IMR-90 (cell line): ENCODE measurements around the gene RPL21. TPM values are rescaled to one million over a fixed set of nuclear protein-coding genes. Genes with fewer than 3 reads are reported as not detected.

Experiments
- ATAC-seq: fragments of 200-7000 bp; cut with Tn5 transposase; 2 replicates; pipeline ENCODE4 v1.9.1; 2020; ENCODE audit warnings: low read depth, mild to moderate bottlenecking, moderate library complexity
- BruUV-seq: library from RNA; stranded (reverse); fragments of 400-500 nt; replicated peaks from 2 replicates; lab custom pipeline; 2021; lab: Mats Ljungman, UMichigan
- CTCF ChIA-PET: fragments of 300-600 bp; formaldehyde crosslinking; extraction: SDS; loops from one replicate; lab custom pipeline; 2021; ENCODE audit warnings: antibody characterized with exemption; lab: Yijun Ruan, JAX
- POLR2A ChIA-PET: fragments of 300-600 bp; sonication (Branson Sonifier 250); formaldehyde crosslinking; loops from one replicate; lab custom pipeline; 2022; ENCODE audit warnings: antibody characterized with exemption; ENCODE audit not compliant: unreplicated experiment; lab: Charles Lee
- DNase-seq: peaks from one replicate; pipeline ENCODE4 v3.0.0; 2013
- H2AFZ ChIP-seq: replicated peaks from 2 replicates; pipeline ENCODE3; 2013; ENCODE audit warnings: low read length, mild to moderate bottlenecking; ENCODE audit not compliant: poor library complexity
- H2AK5ac ChIP-seq: 2 replicates; pipeline ENCODE4 v1.6.1; 2013; ENCODE audit warnings: low read depth, low read length, inconsistent platforms
- H2AK9ac ChIP-seq: replicated peaks from 2 replicates; pipeline ENCODE3; 2013; ENCODE audit warnings: mild to moderate bottlenecking, low read depth, low read length, moderate library complexity; ENCODE audit not compliant: poor library complexity
- H2BK120ac ChIP-seq: 2 replicates; pipeline ENCODE4 v1.6.1; 2013; ENCODE audit warnings: low read depth, low read length, inconsistent platforms
- H2BK15ac ChIP-seq: 3 replicates; pipeline ENCODE4 v1.6.1; 2013; ENCODE audit warnings: low read depth, low read length, inconsistent platforms
- H2BK20ac ChIP-seq: 2 replicates; pipeline ENCODE4 v1.6.1; 2013; ENCODE audit warnings: low read depth, mild to moderate bottlenecking, inconsistent platforms, low read length, moderate library complexity
- H2BK5ac ChIP-seq: 2 replicates; pipeline ENCODE4 v1.6.1; 2013; ENCODE audit warnings: mild to moderate bottlenecking, low read depth, low read length, inconsistent platforms; ENCODE audit not compliant: poor library complexity, severe bottlenecking
- H3K14ac ChIP-seq: replicated peaks from 2 replicates; pipeline ENCODE4 v1.6.1; 2013; ENCODE audit warnings: low read depth, low read length, inconsistent platforms
- H3K18ac ChIP-seq: 2 replicates; pipeline ENCODE4 v1.6.1; 2013; ENCODE audit warnings: low read depth, low read length, control low read depth
- H3K23ac ChIP-seq: 2 replicates; pipeline ENCODE4 v1.6.1; 2013; ENCODE audit warnings: low read depth, low read length, inconsistent platforms
- H3K27ac ChIP-seq: 2 replicates; pipeline ENCODE4 v1.5.1; 2013; ENCODE audit warnings: mild to moderate bottlenecking, control low read depth, low read length; ENCODE audit not compliant: insufficient read depth
- H3K27me3 ChIP-seq: 2 replicates; pipeline ENCODE4 v1.6.1; 2013; ENCODE audit warnings: low read length; ENCODE audit not compliant: control insufficient read depth, insufficient read depth
- H3K36me3 ChIP-seq: 2 replicates; pipeline ENCODE4 v1.6.1; 2013; ENCODE audit warnings: low read length, mixed read lengths; ENCODE audit not compliant: control insufficient read depth, insufficient read depth
- H3K4ac ChIP-seq: 2 replicates; pipeline ENCODE4 v1.6.1; 2013; ENCODE audit warnings: low read depth, low read length, inconsistent platforms
- H3K4me1 ChIP-seq: 2 replicates; pipeline ENCODE4 v1.6.1; 2013; ENCODE audit warnings: low read length, mixed read lengths; ENCODE audit not compliant: control insufficient read depth, insufficient read depth
- H3K4me2 ChIP-seq: 2 replicates; pipeline ENCODE4 v1.6.1; 2013; ENCODE audit warnings: low read depth, mild to moderate bottlenecking, control low read depth, low read length, moderate library complexity
- H3K4me3 ChIP-seq: 2 replicates; pipeline ENCODE4 v1.5.1; 2013; ENCODE audit warnings: low read depth, mild to moderate bottlenecking, control low read depth, low read length, moderate library complexity; ENCODE audit not compliant: insufficient read depth
- H3K56ac ChIP-seq: 2 replicates; pipeline ENCODE4 v1.6.1; 2013; ENCODE audit warnings: low read length, inconsistent platforms; ENCODE audit not compliant: insufficient read depth; ENCODE audit errors: extremely low read depth
- H3K79me1 ChIP-seq, 2 experiments: 2 replicates each; pipeline ENCODE4 v1.6.1; 2013; ENCODE audit warnings: low read length in 2 of 2, inconsistent platforms in 1 of 2, low read depth in 1 of 2
- H3K9ac ChIP-seq: 2 replicates; pipeline ENCODE4 v1.6.1; 2013; ENCODE audit warnings: low read depth, low read length, control low read depth
- H3K9me1 ChIP-seq: 2 replicates; pipeline ENCODE4 v1.6.1; 2013; ENCODE audit warnings: low read length, inconsistent platforms; ENCODE audit not compliant: insufficient read depth
- H3K9me3 ChIP-seq: 2 replicates; pipeline ENCODE4 v1.6.1; 2013; ENCODE audit warnings: low read length; ENCODE audit not compliant: control insufficient read depth, insufficient read depth
- H4K20me1 ChIP-seq: 2 replicates; pipeline ENCODE4 v1.6.1; 2013; ENCODE audit warnings: low read length, inconsistent platforms; ENCODE audit not compliant: insufficient read depth
- H4K5ac ChIP-seq: 2 replicates; pipeline ENCODE4 v1.6.1; 2013; ENCODE audit warnings: mild to moderate bottlenecking, low read depth, low read length, control low read depth
- H4K8ac ChIP-seq, 2 experiments: 2 replicates each; pipeline ENCODE4 v1.6.1; 2013; ENCODE audit warnings: low read depth in 2 of 2, low read length in 2 of 2, control low read depth in 1 of 2, inconsistent platforms in 1 of 2
- H4K91ac ChIP-seq: 2 replicates; pipeline ENCODE4 v1.6.1; 2013; ENCODE audit warnings: low read depth, low read length, inconsistent platforms; ENCODE audit not compliant: insufficient read depth
- BHLHE40 ChIP-seq: fragments of 150-350 bp; IDR thresholded peaks from 2 replicates; pipeline ENCODE4 v1.6.1; 2016; ENCODE audit warnings: mild to moderate bottlenecking, low read depth, low read length
- CEBPB ChIP-seq: IDR thresholded peaks from 2 replicates; pipeline ENCODE4 v1.6.1; 2012; ENCODE audit warnings: low read depth, low read length, improper control_type of control experiment
- CHD1 ChIP-seq: IDR thresholded peaks from 2 replicates; pipeline ENCODE4 v1.6.1; 2012; ENCODE audit warnings: low read depth, low read length, improper control_type of control experiment
- CTCF ChIP-seq: conservative IDR thresholded peaks from 2 replicates; pipeline ENCODE4 v1.5.1; 2012; ENCODE audit warnings: mild to moderate bottlenecking, low read depth, low read length, improper control_type of control experiment
- ELK1 ChIP-seq: fragments of 150-350 bp; IDR thresholded peaks from 2 replicates; pipeline ENCODE4 v1.6.1; 2016; ENCODE audit warnings: low read depth, mild to moderate bottlenecking, low read length, moderate library complexity, borderline replicate concordance
- FOS ChIP-seq: fragments of 150-350 bp; IDR thresholded peaks from 2 replicates; pipeline ENCODE4 v1.6.1; 2016; ENCODE audit warnings: low read depth, low read length
- MAFK ChIP-seq: IDR thresholded peaks from 2 replicates; pipeline ENCODE4 v1.6.1; 2012; ENCODE audit warnings: low read depth, low read length, improper control_type of control experiment
- MAZ ChIP-seq: IDR thresholded peaks from 2 replicates; pipeline ENCODE4 v1.6.1; 2012; ENCODE audit warnings: low read depth, mild to moderate bottlenecking, low read length, improper control_type of control experiment, moderate library complexity, borderline replicate concordance
- MXI1 ChIP-seq: IDR thresholded peaks from 2 replicates; pipeline ENCODE4 v1.6.1; 2012; ENCODE audit warnings: low read depth, mild to moderate bottlenecking, low read length, moderate library complexity, borderline replicate concordance
- NFE2L2 ChIP-seq: fragments of 150-350 bp; IDR thresholded peaks from 2 replicates; pipeline ENCODE4 v1.6.1; 2016; ENCODE audit warnings: low read depth, mild to moderate bottlenecking, low read length
- POLR2A ChIP-seq: IDR thresholded peaks from 2 replicates; pipeline ENCODE4 v1.6.1; 2012; ENCODE audit warnings: mild to moderate bottlenecking, low read depth, low read length
- RAD21 ChIP-seq: IDR thresholded peaks from 2 replicates; pipeline ENCODE4 v1.6.1; 2012; ENCODE audit warnings: low read length, improper control_type of control experiment
- RCOR1 ChIP-seq: IDR thresholded peaks from 2 replicates; pipeline ENCODE4 v1.6.1; 2012; ENCODE audit warnings: mild to moderate bottlenecking, low read length, improper control_type of control experiment; ENCODE audit not compliant: insufficient replicate concordance
- RFX5 ChIP-seq: IDR thresholded peaks from 2 replicates; pipeline ENCODE4 v1.8.0; 2012; ENCODE audit warnings: low read depth, mild to moderate bottlenecking, low read length, moderate library complexity
- SMC3 ChIP-seq: fragments of 150-350 bp; IDR thresholded peaks from 2 replicates; pipeline ENCODE4 v1.6.1; 2016; ENCODE audit warnings: low read depth, mild to moderate bottlenecking, antibody characterized with exemption, low read length, moderate library complexity
- USF2 ChIP-seq: fragments of 150-350 bp; IDR thresholded peaks from 2 replicates; pipeline ENCODE4 v1.6.1; 2017; ENCODE audit warnings: mild to moderate bottlenecking, antibody characterized with exemption, low read length, low read depth
- WGBS, 2 experiments: methylation state at CpG; one replicate each; pipeline versions ENCODE4 v1.1.5 to v1.1.7; 2013; ENCODE audit warnings: missing lambda C conversion rate in 2 of 2; ENCODE audit not compliant: insufficient read length in 1 of 2; ENCODE audit errors: extremely low coverage in 2 of 2; 5-methylcytosine and 5-hydroxymethylcytosine counted together
- dilution Hi-C: fragments of 300-500 bp; cut with HindIII; formaldehyde crosslinking; loops from one replicate; pipeline ENCODE4 v1.14.3; 2018; ENCODE audit warnings: low sequenced_read_pairs; ENCODE audit not compliant: unreplicated experiment
- in situ Hi-C: fragments of 300-500 bp; cut with MboI; formaldehyde crosslinking; loops from 3 replicates; pipeline ENCODE4 v1.14.3; 2019; ENCODE audit warnings: low sequenced_read_pairs, inconsistent platforms, mixed read lengths
- intact Hi-C: fragments of 100-400 bp; cut with micrococcal nuclease; formaldehyde crosslinking; loops from 2 replicates; pipeline ENCODE4 v1.10.0; 2022
- polyA plus RNA-seq, 3 experiments: library from polyadenylated mRNA; depleted of rRNA; stranded (reverse); fragments of >200 nt; gene quantifications; 2 replicates each; pipeline ENCODE4 v1.2.3, GENCODE V29; 2012; ENCODE audit warnings: low replicate concordance in 1 of 3
- total RNA-seq: library from RNA; depleted of rRNA; stranded (reverse); fragments of >200 nt; gene quantifications from 2 replicates; pipeline ENCODE4 v1.2.3, GENCODE V29; 2012

RPL21 gene
- total and polyA plus RNA-seq, 2 of the 4 experiments (the other 2 are of a cell fraction), result 912 to 1,160 TPM

GRCh38 chr13:27261396-27261795 is 10.0 kb downstream of the RPL21 start:
- peaks cover 11% of the 10 kb centered on the region for H3K9me1 ChIP-seq
- no peak overlapping the region for H3K4me2 ChIP-seq
- no peak overlapping the region for H2AK5ac ChIP-seq
- H2BK15ac ChIP-seq, result no peak overlapping the region
- ATAC-seq, result no peak
- H3K27me3 ChIP-seq, result no peaks in the 10 kb centered on the region
- no peak overlapping the region for H4K8ac ChIP-seq
- 0 out of 2 replicates have a peak, but pooled peaks cover 2% of the 10 kb centered on the region for H3K4me1 ChIP-seq
- H4K91ac ChIP-seq, result no peak overlapping the region
- no peak overlapping the region for H3K23ac ChIP-seq
- POLR2A ChIA-PET, result no interaction called here
- H3K18ac ChIP-seq, result no peak overlapping the region
- H4K5ac ChIP-seq, result no peak overlapping the region
- no peaks in the 10 kb centered on the region for H3K9me3 ChIP-seq
- no peak overlapping the region for H3K27ac ChIP-seq
- no peak overlapping the region for H3K4me3 ChIP-seq
- WGBS, 2 experiments, result no CpG with 5 or more reads among the region's 5 CpGs
- dilution Hi-C loops, result no loop called here
- no peak overlapping the region for H3K4ac ChIP-seq
- in situ Hi-C loops, result no loop called here
- BruUV-seq, result no TSS peak
- no peak overlapping the region for H3K14ac ChIP-seq
- H3K79me1 ChIP-seq, result peaks cover 19 to 43% of the 10 kb centered on the region in 2 experiments
- H2AK9ac ChIP-seq, result no peak overlapping the region
- TF ChIP-seq BHLHE40 (no peak), MAFK (no peak), NFE2L2 (no peak), RAD21 (no peak), CHD1 (no peak), RCOR1 (no peak), CTCF (no peak), POLR2A (no peak), MXI1 (no peak), CEBPB (no peak), FOS (no peak), SMC3 (no peak), RFX5 (no peak), USF2 (no peak), ELK1 (no peak), MAZ (no peak)
- H3K56ac ChIP-seq, result no peak overlapping the region
- H3K9ac ChIP-seq, result no peak overlapping the region
- DNase-seq, result no peak
- no peak overlapping the region for H2BK5ac ChIP-seq
- H3K36me3 ChIP-seq, result peaks cover 28% of the 10 kb centered on the region
- CTCF ChIA-PET, result no interaction called here
- H2BK20ac ChIP-seq, result no peak overlapping the region
- H4K20me1 ChIP-seq, result peaks cover 28% of the 10 kb centered on the region; the same call in 1 of the 2 replicates
- intact Hi-C loops, result no loop called here
- H2AFZ ChIP-seq, result no peak overlapping the region
- H2BK120ac ChIP-seq, result no peak overlapping the region
